IPS-11a (cell line): ENCODE results near the gene MVB12B.
"Not testable (repeated sequence)": the region's sequence is repeated elsewhere in the genome, so short reads cannot be mapped to it uniquely, and the experiment has no call there.

Experiments used
- H3K4me3 ChIP-seq: one replicate; pipeline ENCODE4 v1.5.1; 2013; ENCODE audit warnings: low read depth, low read length, control low read depth

The MVB12B gene

GRCh38 chr9:126464694-126465441 lies 138.2 kb downstream of the MVB12B start:
- H3K4me3 ChIP-seq, result no peak overlapping the region

GRCh38 chr9:126465977-126466376 lies 139.3 kb downstream of the MVB12B start:
- no peak overlapping the region for H3K4me3 ChIP-seq

- no peak overlapping the region for H3K4me3 ChIP-seq
Measured at GRCh38 chr9:126468141-126468825, 141.7 kb downstream of the MVB12B start.

GRCh38 chr9:126470241-126470993 lies 143.8 kb downstream of the MVB12B start:
- no peak overlapping the region for H3K4me3 ChIP-seq

GRCh38 chr9:126471084-126471624 lies 144.5 kb downstream of the MVB12B start:
- H3K4me3 ChIP-seq, result no peak overlapping the region

GRCh38 chr9:126472198-126472947 lies 145.7 kb downstream of the MVB12B start:
- no peak overlapping the region for H3K4me3 ChIP-seq

- no peak overlapping the region for H3K4me3 ChIP-seq
Measured at GRCh38 chr9:126472948-126473298, 146.3 kb downstream of the MVB12B start.

GRCh38 chr9:126474206-126474765 lies 147.7 kb downstream of the MVB12B start:
- H3K4me3 ChIP-seq, result no peak overlapping the region

GRCh38 chr9:126474786-126475485 lies 148.3 kb downstream of the MVB12B start:
- H3K4me3 ChIP-seq, result no peak overlapping the region

GRCh38 chr9:126475933-126476555 lies 149.4 kb downstream of the MVB12B start:
- H3K4me3 ChIP-seq, result no peak overlapping the region

- not testable (repeated sequence) for H3K4me3 ChIP-seq
Measured at GRCh38 chr9:126477432-126477831, 150.8 kb downstream of the MVB12B start.

GRCh38 chr9:126478216-126478981 lies 151.8 kb downstream of the MVB12B start:
- no peak overlapping the region for H3K4me3 ChIP-seq

- H3K4me3 ChIP-seq, result no peak overlapping the region
Measured at GRCh38 chr9:126479515-126479914, 152.9 kb downstream of the MVB12B start.

GRCh38 chr9:126480813-126481212 lies 154.2 kb downstream of the MVB12B start:
- no peak overlapping the region for H3K4me3 ChIP-seq

GRCh38 chr9:126481862-126482261 lies 155.2 kb downstream of the MVB12B start:
- H3K4me3 ChIP-seq, result no peak overlapping the region

GRCh38 chr9:126482361-126483044 lies 155.9 kb downstream of the MVB12B start:
- no peak overlapping the region for H3K4me3 ChIP-seq

GRCh38 chr9:126483468-126484073 lies 156.9 kb downstream of the MVB12B start:
- no peak overlapping the region for H3K4me3 ChIP-seq

- no peak overlapping the region for H3K4me3 ChIP-seq
Measured at GRCh38 chr9:126485662-126486061, 159.0 kb downstream of the MVB12B start.
